ENCODE data around the gene HEXB.

The HEXB gene

GRCh38 chr5:74648835-74649293 lies 36.2 kb upstream of the HEXB start:
- TF ChIP-seq, protein P1, sequence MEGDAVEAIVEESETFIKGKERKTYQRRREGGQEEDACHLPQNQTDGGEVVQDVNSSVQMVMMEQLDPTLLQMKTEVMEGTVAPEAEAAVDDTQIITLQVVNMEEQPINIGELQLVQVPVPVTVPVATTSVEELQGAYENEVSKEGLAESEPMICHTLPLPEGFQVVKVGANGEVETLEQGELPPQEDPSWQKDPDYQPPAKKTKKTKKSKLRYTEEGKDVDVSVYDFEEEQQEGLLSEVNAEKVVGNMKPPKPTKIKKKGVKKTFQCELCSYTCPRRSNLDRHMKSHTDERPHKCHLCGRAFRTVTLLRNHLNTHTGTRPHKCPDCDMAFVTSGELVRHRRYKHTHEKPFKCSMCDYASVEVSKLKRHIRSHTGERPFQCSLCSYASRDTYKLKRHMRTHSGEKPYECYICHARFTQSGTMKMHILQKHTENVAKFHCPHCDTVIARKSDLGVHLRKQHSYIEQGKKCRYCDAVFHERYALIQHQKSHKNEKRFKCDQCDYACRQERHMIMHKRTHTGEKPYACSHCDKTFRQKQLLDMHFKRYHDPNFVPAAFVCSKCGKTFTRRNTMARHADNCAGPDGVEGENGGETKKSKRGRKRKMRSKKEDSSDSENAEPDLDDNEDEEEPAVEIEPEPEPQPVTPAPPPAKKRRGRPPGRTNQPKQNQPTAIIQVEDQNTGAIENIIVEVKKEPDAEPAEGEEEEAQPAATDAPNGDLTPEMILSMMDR (IDR thresholded peaks at IDR 0.05; ENCODE audit: control insufficient read depth, extremely low read depth, insufficient read depth) = peak; percentile 70
- H3K4me3 ChIP-seq (ENCODE audit: low read depth, low read length) = no peak overlapping the region
- no peak for DNase-seq (ENCODE audit: low read depth)

GRCh38 chr5:74649421-74649973 lies 35.5 kb upstream of the HEXB start:
- DNase-seq (ENCODE audit: low read depth) = no peak
- H3K4me3 ChIP-seq (ENCODE audit: low read depth, low read length) = no peak overlapping the region
- TF ChIP-seq, protein P1 (IDR thresholded peaks at IDR 0.05; ENCODE audit: control insufficient read depth, extremely low read depth, insufficient read depth) = no peak

DNA sequence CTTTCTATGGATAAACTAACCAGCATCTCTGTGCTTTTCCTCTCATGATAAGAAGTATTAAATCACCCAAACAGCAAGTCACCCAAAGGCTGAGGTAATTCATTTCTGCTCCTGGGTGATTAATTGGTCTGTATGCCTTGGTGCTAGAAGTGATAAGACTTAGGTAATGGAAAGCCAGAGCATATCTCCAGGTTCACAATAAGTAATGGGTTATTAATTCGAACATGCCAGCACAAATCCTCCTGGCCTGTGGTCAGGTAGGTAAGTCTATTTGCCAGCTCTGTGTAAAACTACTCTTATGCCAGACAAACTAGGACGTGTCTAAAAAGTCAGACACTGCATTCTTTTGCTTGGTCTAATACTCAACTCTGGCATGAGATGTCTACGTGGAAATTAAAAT lies 33.3 kb upstream of the HEXB start:
- TF ChIP-seq, protein P1 (IDR thresholded peaks at IDR 0.05; ENCODE audit: control insufficient read depth, extremely low read depth, insufficient read depth) = no peak
- DNase-seq (ENCODE audit: low read depth) = no peak
- H3K4me3 ChIP-seq (ENCODE audit: low read depth, low read length) = no peak overlapping the region

DNA sequence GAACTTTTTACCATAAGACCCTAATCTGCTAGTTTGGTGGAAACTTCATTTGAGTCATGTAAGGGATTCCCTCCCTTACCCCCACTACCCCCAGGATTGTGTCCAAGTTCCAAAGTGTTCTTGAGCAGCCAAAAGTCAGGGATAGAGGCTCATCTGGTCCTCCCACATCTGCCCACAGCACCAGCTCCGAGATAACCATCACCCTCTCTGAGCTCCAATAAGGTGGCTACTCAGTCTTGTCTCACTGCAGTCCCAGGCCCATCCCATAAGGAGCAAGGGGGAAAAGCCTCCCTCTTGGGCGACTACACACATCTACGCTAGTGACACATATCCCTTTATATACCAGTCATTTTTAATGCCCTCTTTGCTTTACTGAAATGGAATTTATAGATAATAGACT lies 32.5 kb upstream of the HEXB start:
- TF ChIP-seq, protein P1 (IDR thresholded peaks at IDR 0.05; ENCODE audit: control insufficient read depth, extremely low read depth, insufficient read depth) = no peak
- DNase-seq (ENCODE audit: low read depth) = no peak
- H3K4me3 ChIP-seq (ENCODE audit: low read depth, low read length) = no peak overlapping the region

DNA sequence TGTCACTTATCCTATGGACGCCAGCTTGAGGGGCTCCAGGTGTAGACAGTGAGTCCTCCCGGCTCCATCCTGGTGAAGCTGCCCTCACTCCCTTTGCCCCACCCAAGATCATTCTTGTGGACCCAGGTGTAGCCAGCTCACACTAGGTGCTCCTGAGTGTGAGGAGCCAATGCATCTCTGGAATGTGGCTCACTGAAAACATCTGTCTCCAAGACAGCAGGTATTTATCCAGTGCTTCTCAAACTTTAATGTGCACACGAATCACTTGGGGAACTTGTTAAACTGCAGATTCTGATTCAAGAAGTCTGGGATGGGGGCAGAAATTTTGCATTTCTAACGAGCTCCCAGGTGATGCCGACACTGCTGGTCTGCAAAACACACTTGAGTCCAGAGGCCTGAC lies 31.0 kb upstream of the HEXB start:
- TF ChIP-seq, protein P1 (IDR thresholded peaks at IDR 0.05; ENCODE audit: control insufficient read depth, extremely low read depth, insufficient read depth) = no peak
- H3K4me3 ChIP-seq (ENCODE audit: low read depth, low read length) = no peak overlapping the region
- no peak for DNase-seq (ENCODE audit: low read depth)

DNA sequence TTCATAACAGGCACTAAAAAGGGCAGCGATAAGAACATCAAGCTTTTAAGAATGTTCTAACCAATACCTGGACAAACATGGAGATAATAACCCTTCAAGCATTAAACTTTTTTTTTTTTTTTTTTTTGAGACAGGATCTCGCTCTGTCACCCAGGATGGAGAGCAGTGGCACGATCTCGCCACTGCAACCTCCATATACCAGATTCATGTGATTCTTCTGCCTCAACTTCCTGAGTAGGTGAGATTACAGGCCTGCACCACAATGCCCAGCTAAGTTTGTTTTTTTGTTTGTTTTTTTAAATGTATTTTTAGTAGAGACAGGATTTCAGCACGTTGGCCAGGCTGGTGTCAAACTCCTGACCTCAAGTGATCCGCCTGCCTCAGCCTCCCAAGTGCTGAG lies 29.8 kb upstream of the HEXB start:
- TF ChIP-seq, protein P1 (IDR thresholded peaks at IDR 0.05; ENCODE audit: control insufficient read depth, extremely low read depth, insufficient read depth) = no peak

GRCh38 chr5:74655716-74656115 lies 29.3 kb upstream of the HEXB start:
- TF ChIP-seq, protein P1 (IDR thresholded peaks at IDR 0.05; ENCODE audit: control insufficient read depth, extremely low read depth, insufficient read depth) = no peak
- no peak for DNase-seq (ENCODE audit: low read depth)
- H3K4me3 ChIP-seq (ENCODE audit: low read depth, low read length) = no peak overlapping the region

More for the DNA sequence above, 29.8 kb upstream of the HEXB start:
- DNase-seq (ENCODE audit: low read depth) = no peak
- H3K4me3 ChIP-seq (ENCODE audit: low read depth, low read length) = no peak overlapping the region

All from LNCaP clone FGC (cell line).